Measurements from ENCODE around the gene PHF8.

The PHF8 gene

GRCh38 chrX:53997724-53998123 lies 46.5 kb downstream of the PHF8 start:
- TF ChIP-seq, protein P1, sequence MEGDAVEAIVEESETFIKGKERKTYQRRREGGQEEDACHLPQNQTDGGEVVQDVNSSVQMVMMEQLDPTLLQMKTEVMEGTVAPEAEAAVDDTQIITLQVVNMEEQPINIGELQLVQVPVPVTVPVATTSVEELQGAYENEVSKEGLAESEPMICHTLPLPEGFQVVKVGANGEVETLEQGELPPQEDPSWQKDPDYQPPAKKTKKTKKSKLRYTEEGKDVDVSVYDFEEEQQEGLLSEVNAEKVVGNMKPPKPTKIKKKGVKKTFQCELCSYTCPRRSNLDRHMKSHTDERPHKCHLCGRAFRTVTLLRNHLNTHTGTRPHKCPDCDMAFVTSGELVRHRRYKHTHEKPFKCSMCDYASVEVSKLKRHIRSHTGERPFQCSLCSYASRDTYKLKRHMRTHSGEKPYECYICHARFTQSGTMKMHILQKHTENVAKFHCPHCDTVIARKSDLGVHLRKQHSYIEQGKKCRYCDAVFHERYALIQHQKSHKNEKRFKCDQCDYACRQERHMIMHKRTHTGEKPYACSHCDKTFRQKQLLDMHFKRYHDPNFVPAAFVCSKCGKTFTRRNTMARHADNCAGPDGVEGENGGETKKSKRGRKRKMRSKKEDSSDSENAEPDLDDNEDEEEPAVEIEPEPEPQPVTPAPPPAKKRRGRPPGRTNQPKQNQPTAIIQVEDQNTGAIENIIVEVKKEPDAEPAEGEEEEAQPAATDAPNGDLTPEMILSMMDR (IDR thresholded peaks at IDR 0.05; ENCODE audit: low read depth, low read length), result no peak
- no peak overlapping the region for H3K4me3 ChIP-seq (replicated peaks in 1 of 2; ENCODE audit: low read depth in 2 of 2, low read length in 2 of 2)
- DNase-seq (ENCODE audit: low read depth in 2 of 2), result no peak

GRCh38 chrX:53992589-53992988 lies 51.7 kb downstream of the PHF8 start:
- TF ChIP-seq, protein P1 (IDR thresholded peaks at IDR 0.05; ENCODE audit: low read depth, low read length), result no peak
- no peak overlapping the region for H3K4me3 ChIP-seq (replicated peaks in 1 of 2; ENCODE audit: low read depth in 2 of 2, low read length in 2 of 2)
- no peak for DNase-seq (ENCODE audit: low read depth in 2 of 2)

DNA sequence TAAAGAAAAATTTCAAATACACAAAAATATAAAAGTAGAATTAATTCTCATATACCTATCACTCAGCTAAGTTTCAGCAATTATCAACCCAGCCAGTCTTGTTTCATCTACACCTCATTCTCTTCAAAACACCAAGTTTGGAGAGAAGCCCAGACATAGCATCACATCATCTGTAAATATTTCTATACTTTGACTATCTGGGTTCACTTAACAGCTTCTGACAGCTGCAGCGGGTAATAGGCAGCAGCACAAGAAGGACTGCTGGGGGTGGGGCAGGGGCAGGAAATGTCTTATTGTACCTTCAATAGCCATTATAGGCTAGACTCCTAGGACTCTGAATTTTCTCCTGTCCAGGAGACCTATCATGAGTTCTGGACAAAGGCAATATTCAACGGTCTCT lies 54.1 kb downstream of the PHF8 start:
- TF ChIP-seq, protein P1 (IDR thresholded peaks at IDR 0.05; ENCODE audit: low read depth, low read length), result no peak
- H3K4me3 ChIP-seq (replicated peaks in 1 of 2; ENCODE audit: low read depth in 2 of 2, low read length in 2 of 2), result no peak overlapping the region
- peak in 1 of 2 donors; percentile 8 for DNase-seq (ENCODE audit: low read depth in 2 of 2)

DNA sequence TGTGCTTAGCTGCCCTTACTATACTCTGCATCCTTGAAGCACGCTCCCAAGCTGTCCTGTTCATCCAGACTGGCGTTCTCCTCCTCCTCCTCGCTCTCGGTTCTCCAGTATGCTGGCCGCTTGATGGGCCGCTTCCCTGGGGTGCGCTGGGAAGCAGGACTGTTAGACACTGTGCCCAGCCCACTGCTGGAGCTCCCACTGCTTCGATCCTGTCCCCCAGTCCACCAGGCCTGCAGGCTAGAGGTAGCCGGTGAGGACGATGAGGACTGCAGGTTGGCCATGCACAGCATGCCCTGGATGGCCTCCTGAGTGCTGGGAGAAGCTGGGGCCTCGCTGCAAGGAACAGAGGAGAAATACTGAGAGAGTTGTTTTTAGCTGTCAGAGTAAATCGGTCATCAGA lies 59.4 kb downstream of the PHF8 start:
- no peak overlapping the region for H3K4me3 ChIP-seq (replicated peaks in 1 of 2; ENCODE audit: low read depth in 2 of 2, low read length in 2 of 2)
- TF ChIP-seq, protein P1 (IDR thresholded peaks at IDR 0.05; ENCODE audit: low read depth, low read length), result no peak
- no peak for DNase-seq (ENCODE audit: low read depth in 2 of 2)

DNA sequence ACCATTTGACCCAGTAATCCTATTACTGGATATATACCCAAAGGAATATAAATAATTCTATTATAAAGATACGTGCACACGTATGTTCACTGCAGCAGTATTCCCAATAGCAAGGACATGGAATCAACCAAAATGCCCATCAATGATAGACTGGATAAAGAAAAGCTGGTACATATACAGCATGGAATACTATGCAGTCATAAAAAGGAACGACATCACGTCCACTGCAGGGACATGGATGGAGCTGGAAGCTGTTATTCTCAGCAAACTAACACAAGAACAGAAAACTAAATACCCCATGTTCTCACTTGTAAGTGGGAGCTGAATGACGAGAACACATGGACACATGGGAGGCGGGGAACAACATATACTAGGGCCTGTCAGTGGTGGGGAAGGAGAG lies 69.7 kb downstream of the PHF8 start:
- no peak overlapping the region for H3K4me3 ChIP-seq (replicated peaks in 1 of 2; ENCODE audit: low read depth in 2 of 2, low read length in 2 of 2)
- TF ChIP-seq, protein P1 (IDR thresholded peaks at IDR 0.05; ENCODE audit: low read depth, low read length), result no peak
- no peak for DNase-seq (ENCODE audit: low read depth in 2 of 2)

DNA sequence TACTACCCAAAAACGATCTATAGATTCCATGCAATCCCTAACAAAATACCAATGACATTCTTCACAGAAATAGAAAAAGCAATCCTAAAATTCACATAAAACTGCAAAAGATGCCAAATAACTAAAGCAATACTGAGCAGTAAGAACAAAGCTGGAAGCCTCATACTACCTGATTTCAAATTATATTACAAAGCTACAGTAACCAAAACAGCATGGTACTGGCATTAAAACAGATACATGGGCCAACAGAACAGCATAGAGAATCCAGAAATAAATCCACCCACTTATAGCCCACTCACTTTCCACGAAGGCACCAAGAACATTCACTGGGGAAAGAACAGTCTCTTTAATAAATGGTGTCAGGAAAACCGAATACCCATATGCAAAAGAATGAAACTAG lies 74.7 kb downstream of the PHF8 start:
- no peak overlapping the region for H3K4me3 ChIP-seq (replicated peaks in 1 of 2; ENCODE audit: low read depth in 2 of 2, low read length in 2 of 2)
- no peak for DNase-seq (ENCODE audit: low read depth in 2 of 2)
- TF ChIP-seq, protein P1 (IDR thresholded peaks at IDR 0.05; ENCODE audit: low read depth, low read length), result no peak

- DNase-seq (ENCODE audit: low read depth in 2 of 2), result no peak
- TF ChIP-seq, protein P1 (IDR thresholded peaks at IDR 0.05; ENCODE audit: low read depth, low read length), result no peak
- H3K4me3 ChIP-seq (replicated peaks in 1 of 2; ENCODE audit: low read depth in 2 of 2, low read length in 2 of 2), result no peak overlapping the region
Measured at GRCh38 chrX:53950130-53950733, 94.0 kb downstream of the PHF8 start.

Data from cardiac fibroblast (primary cell).